Activated T-cell treated with anti-CD3 and anti-CD28 coated beads for 48 hours (primary cell): ENCODE data around the gene SYCP1.
"Not testable (repeated sequence)": the region's sequence is repeated elsewhere in the genome, so short reads cannot be mapped to it uniquely, and the experiment has no call there.

Experiments used
- DNase-seq: peaks from one replicate; pipeline ENCODE4 v3.0.0-alpha.2; 2020; ENCODE audit warnings: low read depth

Gene SYCP1

GRCh38 chr1:114854693-114855320, at the start of gene SYCP1:
Gene SYCP1 (plus strand): TSS chr1:114854863. CDS start chr1:114855465, 602 bp downstream.
- no peak for DNase-seq

- DNase-seq, result no peak
Measured at GRCh38 chr1:114819869-114820268, 34.8 kb upstream of the SYCP1 start.

- DNase-seq, result no peak
Measured at GRCh38 chr1:114820392-114820791, 34.3 kb upstream of the SYCP1 start.

- no peak for DNase-seq
Measured at GRCh38 chr1:114821978-114822377, 32.7 kb upstream of the SYCP1 start.

GRCh38 chr1:114828251-114828650, 26.4 kb upstream of the SYCP1 start:
- DNase-seq, result no peak

- DNase-seq, result not testable (repeated sequence)
Measured at GRCh38 chr1:114830075-114830474, 24.6 kb upstream of the SYCP1 start.

GRCh38 chr1:114831276-114831994, 23.2 kb upstream of the SYCP1 start:
- DNase-seq, result no peak

GRCh38 chr1:114832057-114832456, 22.6 kb upstream of the SYCP1 start:
- DNase-seq, result no peak

GRCh38 chr1:114833421-114833820, 21.2 kb upstream of the SYCP1 start:
- DNase-seq, result no peak

- no peak for DNase-seq
Measured at GRCh38 chr1:114844270-114844669, 10.4 kb upstream of the SYCP1 start.

- no peak for DNase-seq
Measured at GRCh38 chr1:114853584-114853983, 1.1 kb upstream of the SYCP1 start.

GRCh38 chr1:114861384-114861783, 6.7 kb downstream of the SYCP1 start:
- DNase-seq, result no peak

- no peak for DNase-seq
Measured at GRCh38 chr1:114892194-114892918, 37.7 kb downstream of the SYCP1 start.

GRCh38 chr1:114896795-114897194, 42.1 kb downstream of the SYCP1 start:
- no peak for DNase-seq

- DNase-seq, result no peak
Measured at GRCh38 chr1:114901814-114902213, 47.2 kb downstream of the SYCP1 start.

- DNase-seq, result no peak
Measured at GRCh38 chr1:114902343-114902742, 47.7 kb downstream of the SYCP1 start.

GRCh38 chr1:114903480-114903879, 48.8 kb downstream of the SYCP1 start:
- DNase-seq, result no peak

GRCh38 chr1:114915720-114916119, 61.1 kb downstream of the SYCP1 start:
- DNase-seq, result not testable (repeated sequence)

GRCh38 chr1:114926607-114927006, 71.9 kb downstream of the SYCP1 start:
- DNase-seq, result no peak

GRCh38 chr1:114927401-114927800, 72.7 kb downstream of the SYCP1 start:
- DNase-seq, result no peak

- DNase-seq, result no peak
Measured at GRCh38 chr1:114956570-114956969, 101.9 kb downstream of the SYCP1 start.

- DNase-seq, result no peak
Measured at GRCh38 chr1:114959423-114959822, 104.8 kb downstream of the SYCP1 start.

GRCh38 chr1:114976891-114977290, 122.2 kb downstream of the SYCP1 start:
- no peak for DNase-seq
